T follicular helper cell (primary cell): Measurements from ENCODE around the gene PTPRT.
"Not testable (repeated sequence)": the region's sequence is repeated elsewhere in the genome, so short reads cannot be mapped to it uniquely, and the experiment has no call there.

Experiments used
- DNase-seq: peaks from one replicate; pipeline ENCODE4 v3.0.0-alpha.2; 2020; ENCODE audit warnings: low read depth

PTPRT gene

GRCh38 chr20:43187476-43188233 is 2.1 kb downstream of the PTPRT start:
- peak; percentile 22 for DNase-seq

- DNase-seq: no peak
Observed at GRCh38 chr20:43186312-43186711, 3.4 kb downstream of the PTPRT start.

GRCh38 chr20:43185901-43186300 is 3.8 kb downstream of the PTPRT start:
- no peak for DNase-seq

GRCh38 chr20:43183536-43184070 is 6.1 kb downstream of the PTPRT start:
- DNase-seq: no peak

- no peak for DNase-seq
Observed at GRCh38 chr20:43178080-43178479, 11.6 kb downstream of the PTPRT start.

GRCh38 chr20:43176726-43177125 is 13.0 kb downstream of the PTPRT start:
- DNase-seq: no peak

GRCh38 chr20:43171930-43172329 is 17.8 kb downstream of the PTPRT start:
- no peak for DNase-seq

GRCh38 chr20:43170771-43171170 is 18.9 kb downstream of the PTPRT start:
- no peak for DNase-seq

- no peak for DNase-seq
Observed at GRCh38 chr20:43167615-43168014, 22.1 kb downstream of the PTPRT start.

GRCh38 chr20:43167021-43167420 is 22.7 kb downstream of the PTPRT start:
- no peak for DNase-seq

- no peak for DNase-seq
Observed at GRCh38 chr20:43165611-43166010, 24.1 kb downstream of the PTPRT start.

- DNase-seq: not testable (repeated sequence)
Observed at GRCh38 chr20:43164736-43165135, 25.0 kb downstream of the PTPRT start.

- no peak for DNase-seq
Observed at GRCh38 chr20:43161716-43162115, 28.0 kb downstream of the PTPRT start.

GRCh38 chr20:43160941-43161340 is 28.8 kb downstream of the PTPRT start:
- DNase-seq: no peak

- no peak for DNase-seq
Observed at GRCh38 chr20:43159994-43160393, 29.7 kb downstream of the PTPRT start.

GRCh38 chr20:43155366-43156100 is 34.2 kb downstream of the PTPRT start:
- no peak for DNase-seq

GRCh38 chr20:43151901-43152300 is 37.8 kb downstream of the PTPRT start:
- DNase-seq: no peak

- DNase-seq: no peak
Observed at GRCh38 chr20:43151256-43151655, 38.5 kb downstream of the PTPRT start.

GRCh38 chr20:43140726-43141125 is 49.0 kb downstream of the PTPRT start:
- no peak for DNase-seq

GRCh38 chr20:43138061-43138770 is 51.5 kb downstream of the PTPRT start:
- DNase-seq: no peak

- DNase-seq: no peak
Observed at GRCh38 chr20:43137160-43137559, 52.5 kb downstream of the PTPRT start.

- no peak for DNase-seq
Observed at GRCh38 chr20:43124241-43124640, 65.5 kb downstream of the PTPRT start.

GRCh38 chr20:43123180-43123579 is 66.5 kb downstream of the PTPRT start:
- no peak for DNase-seq
